GM23338 (cell line): ENCODE data around the gene C22orf39.

Experiments
- EZH2 ChIP-seq: fragments of 200-600 bp; sonication (generic); IDR thresholded peaks from one replicate; pipeline ENCODE4 v1.8.0; 2017; ENCODE audit warnings: antibody characterized with exemption, mild to moderate bottlenecking, low read depth; ENCODE audit not compliant: unreplicated experiment
- EZH2phosphoT487 ChIP-seq: fragments of 200-600 bp; sonication (generic); IDR thresholded peaks from one replicate; pipeline ENCODE4 v1.8.1; 2018; ENCODE audit warnings: antibody characterized with exemption; ENCODE audit not compliant: unreplicated experiment
- JUNB ChIP-seq: IDR thresholded peaks from one replicate; pipeline ENCODE4 v1.6.1; 2016; ENCODE audit warnings: antibody characterized with exemption; ENCODE audit not compliant: unreplicated experiment
- POLR2AphosphoS5 ChIP-seq: IDR thresholded peaks from 2 replicates; pipeline ENCODE4 v1.6.1; 2016; ENCODE audit warnings: antibody characterized with exemption, low read depth
- ZNF114 ChIP-seq: fragments of 250-450 bp; sonication (Bioruptor Pico); IDR thresholded peaks from 2 replicates; pipeline ENCODE4 v1.5.0; 2020; ENCODE audit warnings: mild to moderate bottlenecking, moderate library complexity
- TF ChIP-seq, protein P1 (sequence below), 2 experiments: fragments of 200-600 bp in 1 of 2; sonication (generic) in 1 of 2; conservative IDR thresholded peaks; 2 replicates each; pipeline versions ENCODE4 v1.5.1 to v1.6.1; 2016 to 2017; ENCODE audit warnings: antibody characterized with exemption in 2 of 2, low read depth in 2 of 2, mild to moderate bottlenecking in 2 of 2, moderate library complexity in 1 of 2
- TF ChIP-seq, protein P2 (sequence below): IDR thresholded peaks from one replicate; pipeline ENCODE4 v1.6.1; 2018; ENCODE audit warnings: antibody characterized with exemption; ENCODE audit not compliant: unreplicated experiment

DNA sequence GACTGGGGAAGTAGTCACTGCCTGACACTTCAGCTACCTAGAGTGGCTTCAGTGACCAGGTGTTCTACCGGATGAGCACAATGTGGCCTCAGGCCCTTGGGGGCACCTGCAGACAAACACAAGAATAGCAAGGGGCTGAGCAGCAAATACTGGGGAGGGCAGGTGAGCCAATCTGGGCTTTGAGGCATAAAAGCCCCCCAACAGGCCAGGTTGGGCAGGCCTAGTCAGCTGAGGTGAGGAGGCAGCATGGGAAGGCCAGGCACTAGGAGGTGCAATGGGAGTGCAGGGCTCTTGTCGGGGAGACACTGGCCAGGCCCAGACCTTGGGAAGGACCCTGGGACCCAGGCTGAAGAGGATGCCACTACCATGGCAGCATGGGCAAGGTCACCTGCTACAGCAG, 22.5 kb upstream of the C22orf39 start:
- TF ChIP-seq, protein P1, sequence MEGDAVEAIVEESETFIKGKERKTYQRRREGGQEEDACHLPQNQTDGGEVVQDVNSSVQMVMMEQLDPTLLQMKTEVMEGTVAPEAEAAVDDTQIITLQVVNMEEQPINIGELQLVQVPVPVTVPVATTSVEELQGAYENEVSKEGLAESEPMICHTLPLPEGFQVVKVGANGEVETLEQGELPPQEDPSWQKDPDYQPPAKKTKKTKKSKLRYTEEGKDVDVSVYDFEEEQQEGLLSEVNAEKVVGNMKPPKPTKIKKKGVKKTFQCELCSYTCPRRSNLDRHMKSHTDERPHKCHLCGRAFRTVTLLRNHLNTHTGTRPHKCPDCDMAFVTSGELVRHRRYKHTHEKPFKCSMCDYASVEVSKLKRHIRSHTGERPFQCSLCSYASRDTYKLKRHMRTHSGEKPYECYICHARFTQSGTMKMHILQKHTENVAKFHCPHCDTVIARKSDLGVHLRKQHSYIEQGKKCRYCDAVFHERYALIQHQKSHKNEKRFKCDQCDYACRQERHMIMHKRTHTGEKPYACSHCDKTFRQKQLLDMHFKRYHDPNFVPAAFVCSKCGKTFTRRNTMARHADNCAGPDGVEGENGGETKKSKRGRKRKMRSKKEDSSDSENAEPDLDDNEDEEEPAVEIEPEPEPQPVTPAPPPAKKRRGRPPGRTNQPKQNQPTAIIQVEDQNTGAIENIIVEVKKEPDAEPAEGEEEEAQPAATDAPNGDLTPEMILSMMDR (conservative IDR thresholded peaks at IDR 0.05; ENCODE audit: low read depth in 2 of 2) = no peak
- TF ChIP-seq EZH2phosphoT487 (no peak), ZNF114 (CRISPR knock-in tag) (no peak), JUNB (no peak), EZH2 (no peak), POLR2AphosphoS5 (no peak)
- TF ChIP-seq, protein P2, sequence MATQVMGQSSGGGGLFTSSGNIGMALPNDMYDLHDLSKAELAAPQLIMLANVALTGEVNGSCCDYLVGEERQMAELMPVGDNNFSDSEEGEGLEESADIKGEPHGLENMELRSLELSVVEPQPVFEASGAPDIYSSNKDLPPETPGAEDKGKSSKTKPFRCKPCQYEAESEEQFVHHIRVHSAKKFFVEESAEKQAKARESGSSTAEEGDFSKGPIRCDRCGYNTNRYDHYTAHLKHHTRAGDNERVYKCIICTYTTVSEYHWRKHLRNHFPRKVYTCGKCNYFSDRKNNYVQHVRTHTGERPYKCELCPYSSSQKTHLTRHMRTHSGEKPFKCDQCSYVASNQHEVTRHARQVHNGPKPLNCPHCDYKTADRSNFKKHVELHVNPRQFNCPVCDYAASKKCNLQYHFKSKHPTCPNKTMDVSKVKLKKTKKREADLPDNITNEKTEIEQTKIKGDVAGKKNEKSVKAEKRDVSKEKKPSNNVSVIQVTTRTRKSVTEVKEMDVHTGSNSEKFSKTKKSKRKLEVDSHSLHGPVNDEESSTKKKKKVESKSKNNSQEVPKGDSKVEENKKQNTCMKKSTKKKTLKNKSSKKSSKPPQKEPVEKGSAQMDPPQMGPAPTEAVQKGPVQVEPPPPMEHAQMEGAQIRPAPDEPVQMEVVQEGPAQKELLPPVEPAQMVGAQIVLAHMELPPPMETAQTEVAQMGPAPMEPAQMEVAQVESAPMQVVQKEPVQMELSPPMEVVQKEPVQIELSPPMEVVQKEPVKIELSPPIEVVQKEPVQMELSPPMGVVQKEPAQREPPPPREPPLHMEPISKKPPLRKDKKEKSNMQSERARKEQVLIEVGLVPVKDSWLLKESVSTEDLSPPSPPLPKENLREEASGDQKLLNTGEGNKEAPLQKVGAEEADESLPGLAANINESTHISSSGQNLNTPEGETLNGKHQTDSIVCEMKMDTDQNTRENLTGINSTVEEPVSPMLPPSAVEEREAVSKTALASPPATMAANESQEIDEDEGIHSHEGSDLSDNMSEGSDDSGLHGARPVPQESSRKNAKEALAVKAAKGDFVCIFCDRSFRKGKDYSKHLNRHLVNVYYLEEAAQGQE = no peak
